ENCODE data around the gene KCTD11. TPM values are rescaled to one million over a fixed set of nuclear protein-coding genes. Genes with fewer than 3 reads are reported as not detected.
A peak's percentile ranks its signal among the peaks of the same experiment; 100 is the strongest.

The KCTD11 gene
- total RNA-seq, 1 donor from 2014 or later, result 15.5 TPM

DNA sequence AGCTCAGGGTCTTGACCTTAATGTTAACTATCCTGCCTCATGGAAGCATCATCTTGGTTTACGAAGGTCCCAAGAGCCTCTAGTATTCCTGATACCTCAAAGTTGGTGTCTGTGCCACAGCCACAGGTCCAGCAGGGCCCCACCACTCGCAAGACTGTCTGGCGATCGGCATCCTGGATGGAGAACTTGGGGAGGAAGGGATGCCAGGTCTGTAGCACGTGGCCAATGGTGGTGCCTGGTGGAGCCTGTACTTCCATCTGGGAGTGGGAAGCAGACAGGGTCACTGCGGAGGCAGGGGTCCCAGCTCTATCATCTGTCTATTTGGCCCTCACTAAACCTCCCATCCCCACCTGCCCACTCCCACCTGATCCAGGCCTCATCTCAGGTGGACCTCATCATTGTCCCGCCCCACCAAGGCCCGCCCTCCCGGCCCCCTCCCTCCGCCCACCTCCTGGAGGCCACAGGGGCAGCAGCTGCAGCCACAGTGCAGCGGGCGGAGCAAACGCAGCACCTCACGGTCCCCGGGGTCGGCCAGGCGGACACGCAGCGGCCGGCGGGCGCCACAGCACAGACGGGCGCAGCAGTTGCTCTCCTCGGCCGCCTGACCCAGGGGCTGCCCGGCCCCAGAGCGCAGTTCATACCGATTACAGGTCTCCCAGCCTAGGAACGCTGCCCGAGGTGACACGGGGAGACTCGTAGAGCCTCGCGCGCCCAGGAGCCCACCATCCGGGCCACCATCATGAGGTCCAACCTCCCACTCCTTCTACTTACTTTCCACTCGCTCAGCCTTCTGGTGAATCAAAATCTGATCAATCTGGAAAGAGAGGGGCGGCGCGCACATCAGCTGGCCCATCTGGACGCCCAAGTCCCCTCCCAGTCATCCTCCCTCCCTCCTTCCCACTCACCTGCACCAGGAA is 41.0 kb downstream of the KCTD11 start:
- peaks cover 1% of the 10 kb centered on the region for H3K36me3 ChIP-seq (ENCODE audit: control insufficient read depth, insufficient read depth, low read length)
- peak overlapping the region; percentile 57 for H3K4me3 ChIP-seq (ENCODE audit: low read depth, low read length)
- H3K27me3 ChIP-seq (ENCODE audit: control insufficient read depth, insufficient read depth, low read length), result no peaks in the 10 kb centered on the region
- no peak for DNase-seq (ENCODE audit: low read depth)
- TF ChIP-seq, protein P1, sequence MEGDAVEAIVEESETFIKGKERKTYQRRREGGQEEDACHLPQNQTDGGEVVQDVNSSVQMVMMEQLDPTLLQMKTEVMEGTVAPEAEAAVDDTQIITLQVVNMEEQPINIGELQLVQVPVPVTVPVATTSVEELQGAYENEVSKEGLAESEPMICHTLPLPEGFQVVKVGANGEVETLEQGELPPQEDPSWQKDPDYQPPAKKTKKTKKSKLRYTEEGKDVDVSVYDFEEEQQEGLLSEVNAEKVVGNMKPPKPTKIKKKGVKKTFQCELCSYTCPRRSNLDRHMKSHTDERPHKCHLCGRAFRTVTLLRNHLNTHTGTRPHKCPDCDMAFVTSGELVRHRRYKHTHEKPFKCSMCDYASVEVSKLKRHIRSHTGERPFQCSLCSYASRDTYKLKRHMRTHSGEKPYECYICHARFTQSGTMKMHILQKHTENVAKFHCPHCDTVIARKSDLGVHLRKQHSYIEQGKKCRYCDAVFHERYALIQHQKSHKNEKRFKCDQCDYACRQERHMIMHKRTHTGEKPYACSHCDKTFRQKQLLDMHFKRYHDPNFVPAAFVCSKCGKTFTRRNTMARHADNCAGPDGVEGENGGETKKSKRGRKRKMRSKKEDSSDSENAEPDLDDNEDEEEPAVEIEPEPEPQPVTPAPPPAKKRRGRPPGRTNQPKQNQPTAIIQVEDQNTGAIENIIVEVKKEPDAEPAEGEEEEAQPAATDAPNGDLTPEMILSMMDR (IDR thresholded peaks at IDR 0.05; ENCODE audit: insufficient read depth, low read length, poor library complexity, severe bottlenecking), result no peak

DNA sequence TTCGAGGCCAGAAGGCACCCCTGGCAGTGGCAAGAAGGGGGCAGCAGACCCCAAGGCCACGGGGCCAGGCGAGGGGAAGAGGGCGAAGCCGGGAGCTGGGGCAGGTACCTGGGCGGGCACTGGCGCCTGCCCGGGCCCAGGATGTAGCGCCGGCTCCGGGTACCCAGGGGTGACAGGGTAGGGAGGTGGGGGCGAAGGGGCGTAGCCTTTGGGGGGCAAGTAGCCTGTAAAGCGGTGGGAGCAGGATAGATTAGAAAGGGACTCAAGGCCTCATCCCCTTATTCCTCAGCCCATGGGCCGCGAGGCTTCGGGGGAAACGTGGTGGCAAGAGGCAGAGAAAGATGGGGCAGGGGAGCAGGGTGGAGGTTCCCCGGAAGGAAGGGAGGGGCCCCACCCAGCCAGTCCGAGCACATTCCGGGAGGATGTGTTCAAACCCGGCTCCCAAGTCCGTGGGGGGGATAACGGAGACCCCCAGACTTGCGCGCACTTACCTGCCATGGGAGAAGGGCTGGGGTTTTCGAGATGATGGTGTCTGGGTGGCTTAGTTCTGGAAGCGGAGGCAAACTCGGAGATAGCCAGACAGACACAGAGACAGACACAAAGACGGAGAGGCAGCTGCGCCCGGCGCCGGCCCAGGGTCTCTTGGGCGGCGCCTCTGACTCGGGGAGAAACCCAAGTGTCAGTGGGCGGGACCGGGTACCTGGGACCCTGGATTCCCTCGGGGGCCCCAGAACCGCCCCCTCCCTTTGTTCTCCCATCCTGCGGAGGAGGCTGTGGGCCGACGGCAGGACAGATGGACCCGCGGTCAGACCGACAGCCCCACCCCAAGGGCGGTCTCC is 41.9 kb downstream of the KCTD11 start:
- no peak for DNase-seq (ENCODE audit: low read depth)
- H3K36me3 ChIP-seq (ENCODE audit: control insufficient read depth, insufficient read depth, low read length), result peaks cover 1% of the 10 kb centered on the region
- H3K4me3 ChIP-seq (ENCODE audit: low read depth, low read length), result peak overlapping the region; percentile 57
- no peaks in the 10 kb centered on the region for H3K27me3 ChIP-seq (ENCODE audit: control insufficient read depth, insufficient read depth, low read length)
- TF ChIP-seq, protein P1 (IDR thresholded peaks at IDR 0.05; ENCODE audit: insufficient read depth, low read length, poor library complexity, severe bottlenecking), result peak; percentile 36

DNA sequence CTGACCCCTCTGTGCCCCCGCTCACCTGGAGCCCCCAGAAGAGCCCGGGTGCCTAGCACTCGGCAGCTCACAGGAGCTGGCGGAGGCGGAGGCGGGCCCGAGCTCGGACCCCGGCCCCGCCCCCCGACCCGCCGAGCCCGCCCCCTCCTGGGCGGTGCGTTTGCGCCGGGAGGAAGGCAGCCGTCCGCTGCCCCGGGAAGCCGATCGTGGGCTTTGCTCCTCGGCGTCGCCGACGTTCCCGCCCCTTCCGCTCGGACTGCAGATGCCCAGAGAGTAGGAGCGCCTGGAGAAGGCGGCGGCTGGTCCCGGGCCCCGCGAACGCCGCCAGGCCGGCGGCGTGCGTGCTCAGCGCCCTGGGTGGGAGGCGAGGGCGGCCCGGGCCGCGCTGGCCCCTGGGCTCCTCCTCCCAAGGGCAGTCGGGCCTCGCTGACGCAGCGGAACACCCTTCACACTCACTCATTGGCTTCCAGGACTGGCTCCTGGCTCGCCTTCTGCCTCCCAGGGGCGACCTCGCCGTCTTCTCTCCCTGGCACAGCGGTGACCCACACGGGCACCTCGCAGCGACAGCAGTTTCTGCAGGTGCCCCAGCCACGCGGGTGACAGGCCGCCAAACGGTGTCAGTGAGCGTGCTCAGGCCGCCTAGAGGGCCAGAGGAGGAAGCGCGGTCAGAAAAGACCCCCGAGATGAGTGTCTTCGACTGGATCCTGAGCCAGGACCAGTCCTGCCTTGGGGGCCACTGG is 42.7 kb downstream of the KCTD11 start, which contains the start of gene PLSCR3:
Gene PLSCR3 (minus strand): TSS at position 74 of the 740 bp plus-strand sequence. CDS start 415 bp downstream, outside the sequence.
- TF ChIP-seq, protein P1 (IDR thresholded peaks at IDR 0.05; ENCODE audit: insufficient read depth, low read length, poor library complexity, severe bottlenecking), result peak; percentile 47
- no peaks in the 10 kb centered on the region for H3K27me3 ChIP-seq (ENCODE audit: control insufficient read depth, insufficient read depth, low read length)
- DNase-seq (ENCODE audit: low read depth), result peak; percentile 56
- peak within 1 kb of the TSS; percentile 57 for H3K4me3 ChIP-seq (ENCODE audit: low read depth, low read length)
- peaks cover 1% of the 10 kb centered on the region for H3K36me3 ChIP-seq (ENCODE audit: control insufficient read depth, insufficient read depth, low read length)

DNA sequence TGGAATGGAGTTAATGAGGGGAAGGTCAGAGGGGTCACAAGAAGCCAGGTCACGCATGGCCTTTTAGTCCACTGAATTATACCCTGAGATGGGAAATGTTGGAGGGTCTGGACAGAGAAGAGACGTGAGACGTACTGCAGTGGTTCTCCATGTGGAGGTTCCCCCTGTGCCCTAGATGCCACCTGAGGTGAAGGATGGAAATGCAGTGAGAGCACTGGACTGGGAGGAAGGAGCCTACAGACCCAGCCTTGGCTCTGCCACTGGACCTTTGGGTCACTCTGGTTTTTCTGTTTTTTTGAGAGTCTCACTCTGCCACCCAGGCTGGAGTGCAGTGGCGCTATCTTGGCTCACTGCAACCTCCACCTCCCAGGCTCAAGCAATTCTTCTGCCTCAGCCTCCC is 44.2 kb downstream of the KCTD11 start:
- no peak overlapping the region for H3K4me3 ChIP-seq (ENCODE audit: low read depth, low read length)
- peaks cover 1% of the 10 kb centered on the region for H3K36me3 ChIP-seq (ENCODE audit: control insufficient read depth, insufficient read depth, low read length)
- DNase-seq (ENCODE audit: low read depth), result no peak
- H3K27me3 ChIP-seq (ENCODE audit: control insufficient read depth, insufficient read depth, low read length), result no peaks in the 10 kb centered on the region
- TF ChIP-seq, protein P1 (IDR thresholded peaks at IDR 0.05; ENCODE audit: insufficient read depth, low read length, poor library complexity, severe bottlenecking), result no peak

DNA sequence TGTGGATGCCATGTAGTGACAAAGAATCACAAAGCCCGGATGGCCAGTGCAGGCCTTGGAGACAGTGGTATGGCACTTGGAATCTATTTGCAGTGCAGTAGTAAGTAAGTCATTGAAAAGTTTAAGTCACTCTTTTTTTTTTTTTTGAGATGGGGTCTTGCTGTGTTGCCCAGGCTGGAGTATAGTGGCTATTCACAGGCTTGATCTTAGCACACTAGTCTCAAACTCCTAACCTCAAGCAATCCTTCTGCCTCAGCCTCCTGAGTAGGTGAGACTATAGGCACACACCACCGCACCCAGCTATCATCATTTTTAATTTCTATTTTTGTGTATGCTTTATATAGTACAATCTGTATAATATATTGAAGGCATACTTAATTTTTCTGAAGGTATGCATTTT is 46.6 kb downstream of the KCTD11 start:
- no peak for DNase-seq (ENCODE audit: low read depth)
- no peaks in the 10 kb centered on the region for H3K36me3 ChIP-seq (ENCODE audit: control insufficient read depth, insufficient read depth, low read length)
- H3K4me3 ChIP-seq (ENCODE audit: low read depth, low read length), result no peak overlapping the region
- H3K27me3 ChIP-seq (ENCODE audit: control insufficient read depth, insufficient read depth, low read length), result no peaks in the 10 kb centered on the region
- TF ChIP-seq, protein P1 (IDR thresholded peaks at IDR 0.05; ENCODE audit: insufficient read depth, low read length, poor library complexity, severe bottlenecking), result no peak
